HG02798 (cell line): ENCODE measurements around the gene PTPN2.
"Not testable (repeated sequence)": the region's sequence is repeated elsewhere in the genome, so short reads cannot be mapped to it uniquely, and the experiment has no call there.

Source experiments
- ATAC-seq: cut with Tn5 transposase; IDR thresholded peaks from one replicate; pipeline ENCODE4 v1.9.1; 2021; ENCODE audit warnings: mild to moderate bottlenecking; ENCODE audit not compliant: unreplicated experiment, poor library complexity

Gene PTPN2

DNA sequence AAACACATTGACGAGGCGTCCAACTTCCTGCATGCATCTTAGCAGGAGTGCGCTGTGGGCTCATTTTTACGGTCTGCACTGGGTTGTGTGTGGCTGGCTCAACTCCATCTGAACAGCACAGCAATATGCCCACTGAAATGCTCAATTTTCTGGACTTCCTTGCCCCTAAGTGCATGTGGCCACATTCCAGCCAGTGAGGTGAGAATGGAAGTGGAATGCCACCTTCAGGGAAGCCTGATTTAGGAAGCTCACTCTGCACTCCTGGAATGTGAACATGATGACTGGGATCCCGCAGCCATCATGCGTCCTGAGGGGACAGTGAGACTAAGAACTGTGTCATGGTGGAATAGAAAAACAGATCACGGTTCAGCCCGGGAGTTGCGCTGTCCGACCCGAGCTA lies 105.0 kb downstream of the PTPN2 start:
- ATAC-seq = no peak

DNA sequence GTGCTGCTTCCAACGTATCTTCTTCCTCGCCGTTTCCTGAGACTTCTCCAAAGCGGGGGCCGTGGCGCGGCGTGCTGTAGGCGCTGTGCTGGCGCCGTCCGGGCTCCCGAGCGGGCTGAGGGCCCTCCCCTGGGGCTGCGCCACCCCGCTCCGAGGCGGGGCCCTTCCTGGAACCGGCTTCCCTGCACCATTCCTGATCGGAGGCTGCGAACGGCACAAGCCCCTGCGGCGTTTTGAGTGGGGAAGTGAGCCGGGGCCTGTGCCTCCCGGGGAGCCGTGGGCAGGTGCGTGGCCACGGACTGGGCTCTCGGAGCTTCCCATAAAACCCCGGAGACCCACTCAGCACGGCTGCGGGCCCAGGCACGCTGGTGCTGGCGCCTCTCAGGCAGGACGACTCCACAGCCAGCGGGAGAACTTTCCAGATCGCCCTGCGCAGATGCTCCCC lies 106.5 kb downstream of the PTPN2 start:
- ATAC-seq = no peak

DNA sequence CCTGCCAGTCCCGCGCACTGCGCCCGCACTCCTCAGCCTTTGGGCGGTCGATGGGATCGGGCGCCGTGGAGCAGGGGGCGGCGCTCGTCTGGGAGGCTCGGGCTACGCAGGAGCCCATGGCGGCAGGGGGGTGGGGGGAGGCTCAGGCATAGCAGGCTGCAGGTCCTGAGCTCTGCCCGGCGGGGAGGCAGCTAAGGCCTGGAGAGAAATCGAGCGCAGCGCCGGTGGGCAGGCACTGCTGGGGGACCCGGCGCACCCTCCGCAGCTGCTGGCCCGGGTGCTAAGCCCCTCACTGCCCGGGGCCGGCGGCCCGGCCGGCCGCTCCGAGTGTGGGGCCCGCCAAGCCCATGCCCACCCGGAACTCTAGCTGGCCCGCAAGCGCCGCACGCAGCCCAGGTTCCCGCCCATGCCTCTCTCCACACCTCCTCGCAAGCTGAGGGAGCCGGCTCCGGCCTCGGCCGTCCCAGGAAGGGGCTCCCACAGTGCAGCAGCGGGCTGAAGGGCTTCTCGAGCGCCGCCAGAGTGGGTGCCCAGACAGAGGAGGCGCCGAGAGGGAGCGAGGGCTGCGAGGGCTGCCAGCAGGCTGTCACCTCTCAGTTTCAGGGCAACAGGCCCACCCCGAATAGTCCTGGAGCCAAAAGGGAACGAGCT lies 107.1 kb downstream of the PTPN2 start:
- no peak for ATAC-seq

- not testable (repeated sequence) for ATAC-seq
Measured at GRCh38 chr18:12776415-12776814, 107.6 kb downstream of the PTPN2 start.

- ATAC-seq = no peak
Measured at GRCh38 chr18:12774982-12775381, 109.1 kb downstream of the PTPN2 start.

- ATAC-seq = no peak
Measured at GRCh38 chr18:12773369-12773768, 110.7 kb downstream of the PTPN2 start.

DNA sequence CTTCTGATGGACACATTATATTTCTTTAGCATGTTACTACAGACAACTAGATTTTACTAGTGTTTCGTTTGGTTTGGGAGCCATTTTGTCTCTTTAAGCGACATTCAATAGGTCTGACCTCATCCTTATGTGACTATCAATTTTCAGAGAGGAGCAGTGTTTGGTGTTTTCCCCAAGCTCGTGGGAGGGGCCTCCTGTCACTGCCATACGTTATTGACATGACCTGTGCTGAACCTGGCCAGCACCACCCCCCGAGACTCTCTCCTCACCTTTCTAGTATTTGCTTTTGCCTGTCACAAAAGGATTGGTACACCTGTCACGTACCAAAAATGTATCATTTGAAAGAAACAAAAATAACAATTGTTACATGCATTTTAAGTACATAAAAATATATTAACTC lies 111.9 kb downstream of the PTPN2 start:
- no peak for ATAC-seq

DNA sequence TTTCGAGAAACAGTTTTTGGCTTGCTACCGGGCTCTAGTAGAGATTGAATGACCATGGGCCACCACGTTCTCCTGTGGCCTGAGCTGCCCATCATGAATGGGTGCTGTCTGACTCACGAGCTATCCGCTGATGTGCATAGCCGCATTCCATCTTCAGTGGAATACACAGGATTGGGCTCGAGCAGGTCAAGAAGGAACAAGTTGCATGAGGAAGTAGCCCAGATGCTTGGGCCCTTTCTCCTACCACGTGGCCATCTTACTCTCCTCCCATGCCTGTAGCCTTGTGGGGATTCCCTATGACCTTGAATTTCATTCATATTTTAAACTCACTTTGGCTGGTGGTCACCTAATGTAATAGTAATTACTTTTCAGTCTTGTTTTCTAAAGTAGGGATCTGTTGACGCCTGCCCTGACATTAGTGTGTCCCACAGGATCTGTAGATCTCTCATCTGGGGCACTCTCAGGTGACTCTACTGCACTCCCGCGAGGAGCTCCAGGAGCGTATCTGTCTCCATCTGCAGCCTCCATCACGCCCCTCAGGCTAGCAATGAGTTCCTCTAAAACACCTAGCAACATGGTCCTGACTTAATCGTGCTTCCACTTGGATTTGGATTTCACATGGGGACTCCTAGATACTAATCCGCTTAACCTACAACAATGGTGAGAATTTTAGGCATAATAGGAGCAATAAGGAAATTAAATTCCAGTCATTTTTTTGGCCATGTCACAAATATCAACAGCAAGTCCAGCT lies 113.4 kb downstream of the PTPN2 start:
- ATAC-seq = no peak

DNA sequence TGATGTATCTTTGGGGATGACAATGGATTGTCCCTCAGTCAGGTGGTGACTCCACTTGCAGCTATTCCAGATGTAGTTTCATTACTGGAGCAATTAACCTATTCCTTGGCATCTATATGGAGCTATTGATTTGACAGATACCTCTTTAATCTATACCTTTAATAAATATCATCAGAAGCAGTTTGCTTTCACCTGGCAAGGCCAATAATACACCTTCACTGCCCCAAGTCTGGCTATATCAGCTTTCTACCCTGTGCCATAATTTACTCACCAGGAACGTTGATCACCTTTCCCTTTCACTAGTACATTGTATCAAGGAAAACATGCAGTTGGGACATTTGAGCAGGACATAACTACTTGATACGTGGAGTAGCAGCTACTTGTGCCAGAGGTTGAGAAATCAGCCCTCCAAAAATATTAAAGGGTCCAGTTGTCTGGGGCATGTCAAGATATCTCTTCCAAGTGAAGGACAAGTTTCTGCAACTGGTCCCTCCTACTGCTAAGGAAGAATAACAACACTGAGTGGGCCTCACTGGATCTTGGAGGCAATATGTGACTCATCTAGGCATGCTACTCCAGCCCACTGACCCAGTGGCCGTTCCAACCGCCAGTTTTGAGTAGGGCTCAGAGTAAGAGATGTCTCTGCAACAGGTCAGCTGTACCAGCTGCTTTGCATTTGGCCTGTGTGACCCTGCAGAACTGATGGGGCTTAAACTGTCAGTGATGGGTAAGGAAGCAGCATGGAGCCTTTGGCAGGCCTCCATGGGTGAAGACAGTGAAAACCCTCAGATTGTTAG lies 114.2 kb downstream of the PTPN2 start:
- ATAC-seq = no peak

DNA sequence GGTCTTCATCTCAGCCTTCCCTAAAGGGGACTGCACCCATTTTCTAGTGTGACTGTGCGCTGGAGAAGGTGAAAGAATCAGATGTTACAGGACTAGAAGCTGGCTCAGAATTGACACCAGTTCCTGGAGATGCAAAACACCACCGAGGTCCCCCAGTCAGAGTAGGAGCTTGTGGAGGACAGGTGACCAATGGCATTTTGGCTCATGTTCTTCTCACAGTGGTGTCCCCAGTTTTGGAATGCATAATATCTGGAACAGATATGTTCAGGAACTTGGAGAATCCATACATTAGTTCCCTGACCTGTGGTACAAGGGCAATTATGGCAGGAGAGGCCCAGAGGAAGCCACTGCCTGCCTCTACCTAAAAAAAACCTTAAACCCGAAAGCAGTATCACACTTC lies 114.9 kb downstream of the PTPN2 start:
- ATAC-seq = no peak

- ATAC-seq = no peak
Measured at GRCh38 chr18:12768625-12769024, 115.4 kb downstream of the PTPN2 start.

DNA sequence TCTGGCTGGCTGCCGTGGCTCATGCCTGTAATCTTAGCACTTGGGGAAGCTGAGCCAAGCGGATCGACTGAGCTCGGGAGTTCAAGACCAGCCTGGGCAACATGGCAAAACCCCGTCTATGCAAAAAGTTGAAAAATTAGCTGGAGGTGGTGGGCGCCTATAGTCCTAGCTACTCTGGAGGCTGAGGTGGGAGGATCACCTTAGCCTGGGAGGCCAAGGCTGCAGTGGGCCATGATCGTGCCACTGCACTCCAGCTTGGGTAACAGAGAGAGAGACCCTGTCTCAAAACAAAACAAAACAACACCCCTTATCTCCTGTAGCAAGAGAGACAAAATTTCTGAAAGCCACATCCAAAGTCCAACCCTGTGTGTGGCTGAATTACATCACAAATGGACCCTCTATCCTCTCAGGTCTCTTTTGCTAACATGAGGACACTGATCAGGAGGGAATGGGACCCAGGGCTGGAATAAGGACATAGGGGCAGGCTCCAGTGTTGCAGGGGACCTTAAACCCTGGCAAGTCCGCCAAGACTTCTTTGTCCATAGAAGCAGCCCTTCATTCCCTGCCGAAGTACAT lies 116.4 kb downstream of the PTPN2 start:
- ATAC-seq = no peak

DNA sequence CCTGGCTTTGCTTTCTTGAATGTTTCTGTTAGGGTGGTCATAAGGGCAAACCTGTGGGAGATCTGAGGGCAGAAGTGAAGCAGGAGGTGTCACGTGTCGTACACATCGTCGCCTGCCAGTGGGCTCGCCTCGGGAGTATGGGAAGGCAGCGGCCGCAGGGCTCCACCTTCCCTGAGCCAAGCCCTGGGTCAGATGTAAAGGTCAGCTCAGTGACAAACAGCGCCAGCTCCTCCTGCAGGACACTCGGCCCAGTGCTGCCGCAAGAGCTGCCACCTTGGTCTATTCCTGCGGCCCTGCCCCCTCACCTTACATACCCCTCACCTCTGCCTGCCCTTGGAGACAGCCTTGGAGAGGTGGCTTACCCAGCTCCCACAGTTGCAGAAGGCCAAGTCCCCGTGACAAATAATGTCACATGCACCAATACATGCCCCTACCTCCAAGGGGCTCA lies 117.0 kb downstream of the PTPN2 start:
- ATAC-seq = no peak

GRCh38 chr18:12765586-12765985 lies 118.5 kb downstream of the PTPN2 start:
- ATAC-seq = no peak

- ATAC-seq = no peak
Measured at GRCh38 chr18:12765126-12765525, 118.9 kb downstream of the PTPN2 start.

GRCh38 chr18:12758566-12758965 lies 125.5 kb downstream of the PTPN2 start:
- not testable (repeated sequence) for ATAC-seq

- ATAC-seq = not testable (repeated sequence)
Measured at GRCh38 chr18:12756619-12757239, 127.3 kb downstream of the PTPN2 start.

DNA sequence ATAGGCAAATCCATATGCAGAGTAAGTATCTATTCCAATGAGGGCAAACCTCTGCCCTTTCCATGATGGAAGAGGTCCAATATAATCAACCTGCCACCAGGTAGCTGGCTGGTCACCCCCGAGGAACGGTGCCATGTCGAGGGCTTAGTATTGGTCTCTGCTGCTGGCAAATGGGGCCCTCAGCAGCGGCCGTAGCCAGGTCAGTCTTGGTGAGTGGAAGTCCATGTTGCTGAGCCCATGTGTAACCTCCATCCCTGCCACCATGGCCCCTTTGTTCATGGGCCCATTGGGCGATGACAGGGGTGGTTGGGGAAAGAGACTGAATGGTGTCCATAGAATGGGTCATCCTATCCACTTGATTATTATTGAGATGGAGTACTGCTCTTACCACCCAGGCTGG lies 128.4 kb downstream of the PTPN2 start:
- not testable (repeated sequence) for ATAC-seq

- ATAC-seq = no peak
Measured at GRCh38 chr18:12754511-12754910, 129.5 kb downstream of the PTPN2 start.

DNA sequence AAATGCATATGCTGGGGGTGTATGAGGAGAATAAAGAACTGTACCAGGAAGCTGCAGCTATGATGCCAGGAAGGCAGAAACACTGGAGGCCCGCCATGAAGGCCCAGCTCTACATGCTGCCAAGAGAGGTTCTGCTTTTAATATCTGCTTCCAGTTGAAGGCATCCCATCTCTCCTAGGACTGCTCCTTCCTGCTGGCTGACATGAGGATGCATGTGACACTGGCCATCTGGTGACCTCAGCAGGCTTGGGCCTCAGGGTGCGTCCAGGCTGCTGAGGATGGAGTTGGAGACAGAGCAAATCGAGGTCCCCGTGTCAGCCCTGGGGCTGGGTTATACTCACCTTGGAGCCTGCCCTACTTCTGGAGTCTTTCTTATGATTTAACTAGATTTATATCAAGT lies 132.1 kb downstream of the PTPN2 start:
- no peak for ATAC-seq
